HEK293 (cell line): Measurements from ENCODE around the gene NRTN.
A peak's percentile ranks its signal among the peaks of the same experiment; 100 is the strongest.

Source experiments
- CTCF ChIA-PET: fragments of 350-600 bp; formaldehyde crosslinking; extraction: SDS; loops from one replicate; lab custom pipeline; 2021; ENCODE audit warnings: antibody characterized with exemption; lab: Yijun Ruan, JAX
- POLR2A ChIA-PET: fragments of 300-600 bp; formaldehyde crosslinking; extraction: SDS; loops from one replicate; lab custom pipeline; 2020; ENCODE audit warnings: antibody characterized with exemption, inconsistent platforms; lab: Yijun Ruan, JAX
- H3K27ac ChIP-seq: fragments of 200-500 bp; sonication (Bioruptor generic); 2 replicates; pipeline ENCODE4 v1.5.1; 2014; ENCODE audit warnings: low read depth, low read length, control low read depth, inconsistent platforms; ENCODE audit errors: extremely low read depth
- H3K36me3 ChIP-seq, 2 experiments: fragments of 200-500 bp in 1 of 2; sonication (Bioruptor generic) in 1 of 2; 1 replicate in 1 of 2; 2 replicates in 1 of 2; pipeline ENCODE4 v1.5.1; 2014 to 2017; ENCODE audit warnings: inconsistent platforms in 2 of 2, low read length in 2 of 2; ENCODE audit not compliant: control insufficient read depth in 2 of 2, insufficient read depth in 1 of 2
- H3K4me1 ChIP-seq: fragments of 200-500 bp; sonication (Bioruptor generic); 2 replicates; pipeline ENCODE4 v1.5.1; 2014; ENCODE audit warnings: mild to moderate bottlenecking, low read length, inconsistent platforms; ENCODE audit not compliant: control insufficient read depth, insufficient read depth
- H3K4me3 ChIP-seq: 2 replicates; pipeline ENCODE4 v1.5.1; 2011; ENCODE audit warnings: low read depth, mild to moderate bottlenecking, control low read depth, low read length, moderate library complexity
- H3K9me3 ChIP-seq: fragments of 200-500 bp; sonication (Bioruptor generic); 2 replicates; pipeline ENCODE4 v1.5.1; 2014; ENCODE audit warnings: low read depth, low read length, inconsistent platforms; ENCODE audit not compliant: control insufficient read depth, insufficient read depth
- BCL11A ChIP-seq: fragments of 450-650 bp; formaldehyde crosslinking; IDR thresholded peaks from 2 replicates; pipeline ENCODE4 v1.5.1; 2016; ENCODE audit warnings: low read depth, missing biosample characterization, missing genetic modification characterization
- FEZF1 ChIP-seq: fragments of 450-650 bp; formaldehyde crosslinking; IDR thresholded peaks from 2 replicates; pipeline ENCODE4 v1.5.1; 2016; ENCODE audit warnings: missing biosample characterization, missing genetic modification characterization
- GFI1B ChIP-seq: fragments of 450-650 bp; formaldehyde crosslinking; IDR thresholded peaks from 2 replicates; pipeline ENCODE4 v1.5.1; 2016; ENCODE audit warnings: missing biosample characterization, missing genetic modification characterization
- RBAK ChIP-seq: fragments of 450-650 bp; formaldehyde crosslinking; IDR thresholded peaks from 2 replicates; pipeline ENCODE4 v1.5.1; 2016; ENCODE audit warnings: missing biosample characterization, missing genetic modification characterization
- REPIN1 ChIP-seq: fragments of 450-650 bp; formaldehyde crosslinking; IDR thresholded peaks from 2 replicates; pipeline ENCODE4 v1.5.1; 2017; ENCODE audit warnings: missing biosample characterization, missing genetic modification characterization, low read depth
- SCRT2 ChIP-seq: fragments of 450-650 bp; formaldehyde crosslinking; IDR thresholded peaks from 2 replicates; pipeline ENCODE4 v1.5.1; 2016; ENCODE audit warnings: missing biosample characterization, missing genetic modification characterization
- ZBTB1 ChIP-seq: fragments of 450-650 bp; formaldehyde crosslinking; IDR thresholded peaks from 2 replicates; pipeline ENCODE4 v1.5.1; 2016; ENCODE audit warnings: missing biosample characterization, missing genetic modification characterization
- ZNF214 ChIP-seq: fragments of 450-650 bp; formaldehyde crosslinking; IDR thresholded peaks from 2 replicates; pipeline ENCODE4 v1.5.1; 2017; ENCODE audit warnings: missing biosample characterization, mild to moderate bottlenecking, missing genetic modification characterization, borderline replicate concordance
- ZNF223 ChIP-seq: fragments of 450-650 bp; formaldehyde crosslinking; IDR thresholded peaks from 2 replicates; pipeline ENCODE4 v1.5.1; 2016; ENCODE audit warnings: missing biosample characterization, missing genetic modification characterization
- ZNF24 ChIP-seq: fragments of 450-650 bp; formaldehyde crosslinking; IDR thresholded peaks from 2 replicates; pipeline ENCODE4 v1.5.1; 2016; ENCODE audit warnings: missing biosample characterization, missing genetic modification characterization
- ZNF341 ChIP-seq: fragments of 450-650 bp; formaldehyde crosslinking; IDR thresholded peaks from 2 replicates; pipeline ENCODE4; 2016; ENCODE audit warnings: low read depth, missing biosample characterization, missing genetic modification characterization
- ZNF48 ChIP-seq: fragments of 450-650 bp; formaldehyde crosslinking; IDR thresholded peaks from 2 replicates; pipeline ENCODE4 v1.5.1; 2016; ENCODE audit warnings: missing biosample characterization, missing genetic modification characterization
- ZNF510 ChIP-seq: fragments of 450-650 bp; formaldehyde crosslinking; IDR thresholded peaks from 2 replicates; pipeline ENCODE4 v1.5.1; 2018; ENCODE audit warnings: mild to moderate bottlenecking, missing genetic modification characterization, missing biosample characterization; ENCODE audit not compliant: insufficient replicate concordance
- ZNF514 ChIP-seq: fragments of 450-650 bp; formaldehyde crosslinking; IDR thresholded peaks from 2 replicates; pipeline ENCODE4 v1.5.1; 2016; ENCODE audit warnings: missing biosample characterization, missing genetic modification characterization
- ZNF549 ChIP-seq: fragments of 450-650 bp; IDR thresholded peaks from 2 replicates; pipeline ENCODE4 v1.5.1; 2018; ENCODE audit warnings: missing biosample characterization, missing genetic modification characterization, mild to moderate bottlenecking, inconsistent platforms, moderate library complexity
- ZNF623 ChIP-seq: fragments of 450-650 bp; formaldehyde crosslinking; IDR thresholded peaks from 2 replicates; pipeline ENCODE4 v1.5.1; 2016; ENCODE audit warnings: missing biosample characterization, missing genetic modification characterization
- ZNF624 ChIP-seq: fragments of 450-650 bp; formaldehyde crosslinking; IDR thresholded peaks from 2 replicates; pipeline ENCODE4 v1.5.1; 2017; ENCODE audit warnings: missing biosample characterization, missing genetic modification characterization
- ZNF776 ChIP-seq: fragments of 450-650 bp; formaldehyde crosslinking; IDR thresholded peaks from 2 replicates; pipeline ENCODE4 v1.5.0; 2017; ENCODE audit warnings: missing biosample characterization, missing genetic modification characterization, borderline replicate concordance
- ZNF785 ChIP-seq: fragments of 450-650 bp; formaldehyde crosslinking; IDR thresholded peaks from 2 replicates; pipeline ENCODE4 v1.5.1; 2016; ENCODE audit warnings: missing biosample characterization, missing genetic modification characterization
- ZNF830 ChIP-seq: fragments of 450-650 bp; IDR thresholded peaks from 2 replicates; pipeline ENCODE4 v1.5.0; 2018; ENCODE audit warnings: missing biosample characterization, missing genetic modification characterization, low read depth, mild to moderate bottlenecking, moderate library complexity
- TF ChIP-seq, protein P1 (sequence below): fragments of 450-650 bp; formaldehyde crosslinking; IDR thresholded peaks from 2 replicates; pipeline ENCODE4 v1.5.1; 2017; ENCODE audit warnings: missing biosample characterization, missing genetic modification characterization
- TF ChIP-seq, protein P2 (sequence below): fragments of 450-650 bp; formaldehyde crosslinking; IDR thresholded peaks from 2 replicates; pipeline ENCODE4 v1.5.1; 2016; ENCODE audit warnings: missing biosample characterization, missing genetic modification characterization, borderline replicate concordance
- TF ChIP-seq, protein P3 (sequence below): fragments of 450-650 bp; formaldehyde crosslinking; IDR thresholded peaks from 2 replicates; pipeline ENCODE4 v1.5.0; 2017; ENCODE audit warnings: missing biosample characterization, missing genetic modification characterization, borderline replicate concordance
- TF ChIP-seq, protein P4 (sequence below): fragments of 450-650 bp; formaldehyde crosslinking; IDR thresholded peaks from 2 replicates; pipeline ENCODE4 v1.5.1; 2016; ENCODE audit warnings: missing biosample characterization, missing genetic modification characterization
- TF ChIP-seq, protein P5 (sequence below): fragments of 450-650 bp; formaldehyde crosslinking; IDR thresholded peaks from 2 replicates; pipeline ENCODE4 v1.5.1; 2016; ENCODE audit warnings: missing biosample characterization, missing genetic modification characterization

NRTN gene

DNA sequence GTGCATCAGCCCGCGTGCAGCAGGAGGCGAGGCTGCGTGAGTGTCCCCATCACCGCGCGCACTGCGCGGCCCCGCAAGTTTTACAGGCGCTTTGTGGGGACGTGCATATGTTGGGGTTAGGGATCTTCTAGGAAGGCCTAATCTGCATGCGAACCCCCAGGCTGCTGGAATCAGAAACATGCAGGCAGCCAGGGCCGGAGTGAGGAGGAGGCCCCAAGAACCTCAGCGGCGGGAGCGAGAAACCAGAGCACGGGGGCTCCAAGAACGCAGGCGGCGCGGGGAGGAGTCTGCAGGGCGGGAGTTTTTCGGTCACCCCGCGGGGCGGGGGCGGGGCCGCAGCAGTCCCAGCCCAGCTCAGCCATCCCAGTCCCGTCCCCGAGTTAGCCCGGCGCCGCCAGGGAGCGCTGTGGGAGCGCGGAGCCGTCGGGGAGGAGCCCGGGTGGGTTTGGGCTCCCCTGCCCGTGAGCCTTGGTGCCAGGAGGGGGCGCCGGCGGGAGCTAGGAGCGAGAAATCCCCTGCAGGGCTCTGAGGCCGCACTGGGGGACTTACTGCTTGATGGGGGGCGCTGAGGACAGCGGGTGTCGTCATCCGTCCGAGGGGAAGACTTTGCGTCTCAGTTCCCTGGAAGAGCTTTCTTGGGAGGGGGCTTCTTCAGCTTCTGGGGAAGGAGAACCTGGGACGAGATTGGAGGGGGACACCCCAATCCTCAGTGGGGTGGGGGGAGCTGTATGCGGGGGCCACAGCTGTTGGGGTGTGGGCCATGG lies 933 bp upstream of the NRTN start:
- no peak overlapping the region for H3K27ac ChIP-seq
- CTCF ChIA-PET = interaction anchor here (0.6 to 2.3 kb wide), 84 partner anchors 9 to 1809 kb away, joined by 3 to 71 read pairs (median 5); partner anchors contain the start of genes CAPS, DUS3L, FUT6 and NDUFA11
- H3K4me1 ChIP-seq = peaks cover 3% of the 10 kb centered on the region; the same call in 1 of the 2 replicates
- H3K36me3 ChIP-seq = no peaks in the 10 kb centered on the region
- H3K9me3 ChIP-seq = no peaks in the 10 kb centered on the region
- POLR2A ChIA-PET = interaction anchor here (0.5 to 1.6 kb wide), 15 partner anchors 11 to 218 kb away, joined by 3 to 29 read pairs (median 5); partner anchors contain the start of genes DUS3L, NDUFA11, RPL36 and VMAC
- peak overlapping the region; percentile 25 for H3K4me3 ChIP-seq
- TF ChIP-seq ZNF214 (tag by site-specific recombination) (no peak), ZNF514 (no peak), ZNF510 (no peak), ZNF48 (no peak), SCRT2 (no peak), REPIN1 (tag by site-specific recombination) (peak; percentile 17; the same call in 1 of the 2 replicates), ZNF776 (tag by site-specific recombination) (no peak), ZNF785 (tag by site-specific recombination) (no peak), BCL11A (no peak), ZNF624 (tag by site-specific recombination) (no peak), GFI1B (no peak), ZNF223 (tag by site-specific recombination) (no peak), FEZF1 (tag by site-specific recombination) (no peak), ZNF623 (tag by site-specific recombination) (no peak), ZNF549 (tag by site-specific recombination) (no peak), RBAK (tag by site-specific recombination) (no peak), ZNF830 (no peak), ZNF341 (tag by site-specific recombination) (peak; percentile 72), ZNF24 (tag by site-specific recombination) (peak; percentile 79), ZBTB1 (tag by site-specific recombination) (no peak)
- TF ChIP-seq, protein P1, sequence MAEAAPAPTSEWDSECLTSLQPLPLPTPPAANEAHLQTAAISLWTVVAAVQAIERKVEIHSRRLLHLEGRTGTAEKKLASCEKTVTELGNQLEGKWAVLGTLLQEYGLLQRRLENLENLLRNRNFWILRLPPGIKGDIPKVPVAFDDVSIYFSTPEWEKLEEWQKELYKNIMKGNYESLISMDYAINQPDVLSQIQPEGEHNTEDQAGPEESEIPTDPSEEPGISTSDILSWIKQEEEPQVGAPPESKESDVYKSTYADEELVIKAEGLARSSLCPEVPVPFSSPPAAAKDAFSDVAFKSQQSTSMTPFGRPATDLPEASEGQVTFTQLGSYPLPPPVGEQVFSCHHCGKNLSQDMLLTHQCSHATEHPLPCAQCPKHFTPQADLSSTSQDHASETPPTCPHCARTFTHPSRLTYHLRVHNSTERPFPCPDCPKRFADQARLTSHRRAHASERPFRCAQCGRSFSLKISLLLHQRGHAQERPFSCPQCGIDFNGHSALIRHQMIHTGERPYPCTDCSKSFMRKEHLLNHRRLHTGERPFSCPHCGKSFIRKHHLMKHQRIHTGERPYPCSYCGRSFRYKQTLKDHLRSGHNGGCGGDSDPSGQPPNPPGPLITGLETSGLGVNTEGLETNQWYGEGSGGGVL (tag by site-specific recombination) = peak; percentile 60
- TF ChIP-seq, protein P2, sequence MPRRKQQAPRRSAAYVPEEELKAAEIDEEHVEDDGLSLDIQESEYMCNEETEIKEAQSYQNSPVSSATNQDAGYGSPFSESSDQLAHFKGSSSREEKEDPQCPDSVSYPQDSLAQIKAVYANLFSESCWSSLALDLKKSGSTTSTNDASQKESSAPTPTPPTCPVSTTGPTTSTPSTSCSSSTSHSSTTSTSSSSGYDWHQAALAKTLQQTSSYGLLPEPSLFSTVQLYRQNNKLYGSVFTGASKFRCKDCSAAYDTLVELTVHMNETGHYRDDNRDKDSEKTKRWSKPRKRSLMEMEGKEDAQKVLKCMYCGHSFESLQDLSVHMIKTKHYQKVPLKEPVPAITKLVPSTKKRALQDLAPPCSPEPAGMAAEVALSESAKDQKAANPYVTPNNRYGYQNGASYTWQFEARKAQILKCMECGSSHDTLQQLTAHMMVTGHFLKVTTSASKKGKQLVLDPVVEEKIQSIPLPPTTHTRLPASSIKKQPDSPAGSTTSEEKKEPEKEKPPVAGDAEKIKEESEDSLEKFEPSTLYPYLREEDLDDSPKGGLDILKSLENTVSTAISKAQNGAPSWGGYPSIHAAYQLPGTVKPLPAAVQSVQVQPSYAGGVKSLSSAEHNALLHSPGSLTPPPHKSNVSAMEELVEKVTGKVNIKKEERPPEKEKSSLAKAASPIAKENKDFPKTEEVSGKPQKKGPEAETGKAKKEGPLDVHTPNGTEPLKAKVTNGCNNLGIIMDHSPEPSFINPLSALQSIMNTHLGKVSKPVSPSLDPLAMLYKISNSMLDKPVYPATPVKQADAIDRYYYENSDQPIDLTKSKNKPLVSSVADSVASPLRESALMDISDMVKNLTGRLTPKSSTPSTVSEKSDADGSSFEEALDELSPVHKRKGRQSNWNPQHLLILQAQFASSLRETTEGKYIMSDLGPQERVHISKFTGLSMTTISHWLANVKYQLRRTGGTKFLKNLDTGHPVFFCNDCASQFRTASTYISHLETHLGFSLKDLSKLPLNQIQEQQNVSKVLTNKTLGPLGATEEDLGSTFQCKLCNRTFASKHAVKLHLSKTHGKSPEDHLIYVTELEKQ (tag by site-specific recombination) = no peak
- TF ChIP-seq, protein P3, sequence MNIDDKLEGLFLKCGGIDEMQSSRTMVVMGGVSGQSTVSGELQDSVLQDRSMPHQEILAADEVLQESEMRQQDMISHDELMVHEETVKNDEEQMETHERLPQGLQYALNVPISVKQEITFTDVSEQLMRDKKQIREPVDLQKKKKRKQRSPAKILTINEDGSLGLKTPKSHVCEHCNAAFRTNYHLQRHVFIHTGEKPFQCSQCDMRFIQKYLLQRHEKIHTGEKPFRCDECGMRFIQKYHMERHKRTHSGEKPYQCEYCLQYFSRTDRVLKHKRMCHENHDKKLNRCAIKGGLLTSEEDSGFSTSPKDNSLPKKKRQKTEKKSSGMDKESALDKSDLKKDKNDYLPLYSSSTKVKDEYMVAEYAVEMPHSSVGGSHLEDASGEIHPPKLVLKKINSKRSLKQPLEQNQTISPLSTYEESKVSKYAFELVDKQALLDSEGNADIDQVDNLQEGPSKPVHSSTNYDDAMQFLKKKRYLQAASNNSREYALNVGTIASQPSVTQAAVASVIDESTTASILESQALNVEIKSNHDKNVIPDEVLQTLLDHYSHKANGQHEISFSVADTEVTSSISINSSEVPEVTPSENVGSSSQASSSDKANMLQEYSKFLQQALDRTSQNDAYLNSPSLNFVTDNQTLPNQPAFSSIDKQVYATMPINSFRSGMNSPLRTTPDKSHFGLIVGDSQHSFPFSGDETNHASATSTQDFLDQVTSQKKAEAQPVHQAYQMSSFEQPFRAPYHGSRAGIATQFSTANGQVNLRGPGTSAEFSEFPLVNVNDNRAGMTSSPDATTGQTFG (tag by site-specific recombination) = no peak; the same call in 1 of the 2 replicates
- TF ChIP-seq, protein P4, sequence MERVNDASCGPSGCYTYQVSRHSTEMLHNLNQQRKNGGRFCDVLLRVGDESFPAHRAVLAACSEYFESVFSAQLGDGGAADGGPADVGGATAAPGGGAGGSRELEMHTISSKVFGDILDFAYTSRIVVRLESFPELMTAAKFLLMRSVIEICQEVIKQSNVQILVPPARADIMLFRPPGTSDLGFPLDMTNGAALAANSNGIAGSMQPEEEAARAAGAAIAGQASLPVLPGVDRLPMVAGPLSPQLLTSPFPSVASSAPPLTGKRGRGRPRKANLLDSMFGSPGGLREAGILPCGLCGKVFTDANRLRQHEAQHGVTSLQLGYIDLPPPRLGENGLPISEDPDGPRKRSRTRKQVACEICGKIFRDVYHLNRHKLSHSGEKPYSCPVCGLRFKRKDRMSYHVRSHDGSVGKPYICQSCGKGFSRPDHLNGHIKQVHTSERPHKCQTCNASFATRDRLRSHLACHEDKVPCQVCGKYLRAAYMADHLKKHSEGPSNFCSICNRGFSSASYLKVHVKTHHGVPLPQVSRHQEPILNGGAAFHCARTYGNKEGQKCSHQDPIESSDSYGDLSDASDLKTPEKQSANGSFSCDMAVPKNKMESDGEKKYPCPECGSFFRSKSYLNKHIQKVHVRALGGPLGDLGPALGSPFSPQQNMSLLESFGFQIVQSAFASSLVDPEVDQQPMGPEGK = peak; percentile 99
- TF ChIP-seq, protein P5, sequence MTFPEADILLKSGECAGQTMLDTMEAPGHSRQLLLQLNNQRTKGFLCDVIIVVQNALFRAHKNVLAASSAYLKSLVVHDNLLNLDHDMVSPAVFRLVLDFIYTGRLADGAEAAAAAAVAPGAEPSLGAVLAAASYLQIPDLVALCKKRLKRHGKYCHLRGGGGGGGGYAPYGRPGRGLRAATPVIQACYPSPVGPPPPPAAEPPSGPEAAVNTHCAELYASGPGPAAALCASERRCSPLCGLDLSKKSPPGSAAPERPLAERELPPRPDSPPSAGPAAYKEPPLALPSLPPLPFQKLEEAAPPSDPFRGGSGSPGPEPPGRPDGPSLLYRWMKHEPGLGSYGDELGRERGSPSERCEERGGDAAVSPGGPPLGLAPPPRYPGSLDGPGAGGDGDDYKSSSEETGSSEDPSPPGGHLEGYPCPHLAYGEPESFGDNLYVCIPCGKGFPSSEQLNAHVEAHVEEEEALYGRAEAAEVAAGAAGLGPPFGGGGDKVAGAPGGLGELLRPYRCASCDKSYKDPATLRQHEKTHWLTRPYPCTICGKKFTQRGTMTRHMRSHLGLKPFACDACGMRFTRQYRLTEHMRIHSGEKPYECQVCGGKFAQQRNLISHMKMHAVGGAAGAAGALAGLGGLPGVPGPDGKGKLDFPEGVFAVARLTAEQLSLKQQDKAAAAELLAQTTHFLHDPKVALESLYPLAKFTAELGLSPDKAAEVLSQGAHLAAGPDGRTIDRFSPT (tag by site-specific recombination) = peak; percentile 91
